Measurements from ENCODE around the gene COX7A2.

The COX7A2 gene

DNA sequence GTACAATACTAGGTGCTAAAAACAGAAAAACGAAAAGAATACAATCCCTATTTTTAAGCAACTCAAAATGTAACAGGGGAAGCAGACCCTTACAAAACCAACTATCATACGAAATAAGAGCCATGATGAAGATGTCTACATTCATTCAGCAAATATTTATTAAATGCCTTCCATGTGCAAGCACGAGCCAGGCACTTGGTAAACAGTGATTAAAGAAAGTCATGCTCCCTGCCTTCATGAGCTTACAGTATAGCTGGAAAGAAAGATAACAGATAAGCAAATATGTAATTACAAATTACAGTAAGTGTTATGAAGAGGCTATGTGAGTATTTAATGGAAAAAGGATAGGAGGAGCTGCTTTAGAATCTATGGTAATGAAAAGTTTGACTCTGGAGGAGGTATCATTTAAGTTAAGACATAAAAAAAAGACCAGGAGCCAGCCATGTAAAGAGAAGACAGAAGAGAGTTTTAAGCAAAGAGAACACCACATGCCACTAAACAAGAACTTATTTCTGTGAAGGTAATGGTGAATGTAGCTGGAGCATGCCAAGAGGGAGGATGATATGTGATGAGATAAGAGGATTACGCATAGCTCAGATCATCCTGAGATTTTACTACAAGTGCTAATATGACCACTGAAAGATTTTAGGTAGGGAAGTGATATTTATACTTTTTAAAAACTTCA lies 19.3 kb upstream of the COX7A2 start:
- no peaks in the 10 kb centered on the region for H3K27me3 ChIP-seq (ENCODE audit: insufficient read depth, low read length, poor library complexity)
- peaks cover 31% of the 10 kb centered on the region for H3K79me2 ChIP-seq (ENCODE audit: insufficient read depth, low read length)
- TF ChIP-seq, protein P1, sequence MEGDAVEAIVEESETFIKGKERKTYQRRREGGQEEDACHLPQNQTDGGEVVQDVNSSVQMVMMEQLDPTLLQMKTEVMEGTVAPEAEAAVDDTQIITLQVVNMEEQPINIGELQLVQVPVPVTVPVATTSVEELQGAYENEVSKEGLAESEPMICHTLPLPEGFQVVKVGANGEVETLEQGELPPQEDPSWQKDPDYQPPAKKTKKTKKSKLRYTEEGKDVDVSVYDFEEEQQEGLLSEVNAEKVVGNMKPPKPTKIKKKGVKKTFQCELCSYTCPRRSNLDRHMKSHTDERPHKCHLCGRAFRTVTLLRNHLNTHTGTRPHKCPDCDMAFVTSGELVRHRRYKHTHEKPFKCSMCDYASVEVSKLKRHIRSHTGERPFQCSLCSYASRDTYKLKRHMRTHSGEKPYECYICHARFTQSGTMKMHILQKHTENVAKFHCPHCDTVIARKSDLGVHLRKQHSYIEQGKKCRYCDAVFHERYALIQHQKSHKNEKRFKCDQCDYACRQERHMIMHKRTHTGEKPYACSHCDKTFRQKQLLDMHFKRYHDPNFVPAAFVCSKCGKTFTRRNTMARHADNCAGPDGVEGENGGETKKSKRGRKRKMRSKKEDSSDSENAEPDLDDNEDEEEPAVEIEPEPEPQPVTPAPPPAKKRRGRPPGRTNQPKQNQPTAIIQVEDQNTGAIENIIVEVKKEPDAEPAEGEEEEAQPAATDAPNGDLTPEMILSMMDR (IDR thresholded peaks at IDR 0.05; ENCODE audit: borderline replicate concordance, extremely low read depth, low read length, poor library complexity, severe bottlenecking) = no peak
- no peak for TF ChIP-seq EZH2 (IDR thresholded peaks at IDR 0.05; ENCODE audit: borderline replicate concordance, low read depth, low read length, severe bottlenecking)
- no peak overlapping the region for H3K9ac ChIP-seq (ENCODE audit: low read depth, low read length)
- no peak for DNase-seq
- peaks cover 5% of the 10 kb centered on the region; the same call in 1 of the 2 replicates for H4K20me1 ChIP-seq (ENCODE audit: insufficient read depth, low read length)
- H3K4me2 ChIP-seq (ENCODE audit: insufficient read depth, low read length) = no peak overlapping the region
- no peaks in the 10 kb centered on the region for H3K4me1 ChIP-seq (ENCODE audit: insufficient read depth, low read length)
- no peak overlapping the region for H3K4me3 ChIP-seq (ENCODE audit: low read depth in 1 of 2, low read length in 2 of 2)
- no peak overlapping the region for H2AFZ ChIP-seq (ENCODE audit: low read depth, low read length)
- no peak overlapping the region for H3K27ac ChIP-seq (ENCODE audit: low read length)
- H3K9me3 ChIP-seq (ENCODE audit: insufficient read depth, low read length, severe bottlenecking) = no peaks in the 10 kb centered on the region
- H3K36me3 ChIP-seq (ENCODE audit: insufficient read depth, low read length) = peaks cover 66% of the 10 kb centered on the region
- ATAC-seq (ENCODE audit: insufficient read depth, low read depth) = no peak

DNA sequence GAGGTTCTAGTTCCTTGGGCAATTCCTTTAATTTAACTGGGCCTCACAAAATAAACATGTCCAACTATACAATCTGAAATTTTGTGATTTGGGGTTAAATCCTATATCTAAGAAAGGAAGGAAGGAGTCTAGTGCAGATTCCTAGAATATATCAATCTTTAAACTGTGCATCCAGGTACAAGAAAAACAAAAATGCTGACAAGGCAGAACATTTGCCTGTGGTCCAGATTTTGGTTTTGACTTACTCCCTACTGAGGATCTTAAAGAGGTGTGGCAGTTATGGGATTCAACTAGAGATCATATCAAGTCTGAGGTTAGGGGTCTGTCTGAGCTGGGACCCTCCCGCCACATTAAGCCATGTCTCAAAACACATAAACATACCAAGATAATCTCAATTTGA lies 17.7 kb upstream of the COX7A2 start:
- Histone ChIP-seq H4K20me1 (ENCODE audit: insufficient read depth, low read length) (peaks cover 5% of the 10 kb centered on the region; the same call in 1 of the 2 replicates), H3K4me2 (ENCODE audit: insufficient read depth, low read length) (no peak overlapping the region), H3K9ac (ENCODE audit: low read depth, low read length) (no peak overlapping the region), H3K27ac (ENCODE audit: low read length) (no peak overlapping the region), H3K79me2 (ENCODE audit: insufficient read depth, low read length) (peaks cover 18% of the 10 kb centered on the region), H2AFZ (ENCODE audit: low read depth, low read length) (no peak overlapping the region), H3K4me1 (ENCODE audit: insufficient read depth, low read length) (no peaks in the 10 kb centered on the region), H3K36me3 (ENCODE audit: insufficient read depth, low read length) (peaks cover 81% of the 10 kb centered on the region), H3K9me3 (ENCODE audit: insufficient read depth, low read length, severe bottlenecking) (no peaks in the 10 kb centered on the region), H3K27me3 (ENCODE audit: insufficient read depth, low read length, poor library complexity) (no peaks in the 10 kb centered on the region), H3K4me3 (ENCODE audit: low read depth in 1 of 2, low read length in 2 of 2) (no peak overlapping the region)
- ATAC-seq (ENCODE audit: insufficient read depth, low read depth) = no peak
- no peak for DNase-seq
- no peak for TF ChIP-seq EZH2 (IDR thresholded peaks at IDR 0.05; ENCODE audit: borderline replicate concordance, low read depth, low read length, severe bottlenecking)
- TF ChIP-seq, protein P1 (IDR thresholded peaks at IDR 0.05; ENCODE audit: borderline replicate concordance, extremely low read depth, low read length, poor library complexity, severe bottlenecking) = no peak

DNA sequence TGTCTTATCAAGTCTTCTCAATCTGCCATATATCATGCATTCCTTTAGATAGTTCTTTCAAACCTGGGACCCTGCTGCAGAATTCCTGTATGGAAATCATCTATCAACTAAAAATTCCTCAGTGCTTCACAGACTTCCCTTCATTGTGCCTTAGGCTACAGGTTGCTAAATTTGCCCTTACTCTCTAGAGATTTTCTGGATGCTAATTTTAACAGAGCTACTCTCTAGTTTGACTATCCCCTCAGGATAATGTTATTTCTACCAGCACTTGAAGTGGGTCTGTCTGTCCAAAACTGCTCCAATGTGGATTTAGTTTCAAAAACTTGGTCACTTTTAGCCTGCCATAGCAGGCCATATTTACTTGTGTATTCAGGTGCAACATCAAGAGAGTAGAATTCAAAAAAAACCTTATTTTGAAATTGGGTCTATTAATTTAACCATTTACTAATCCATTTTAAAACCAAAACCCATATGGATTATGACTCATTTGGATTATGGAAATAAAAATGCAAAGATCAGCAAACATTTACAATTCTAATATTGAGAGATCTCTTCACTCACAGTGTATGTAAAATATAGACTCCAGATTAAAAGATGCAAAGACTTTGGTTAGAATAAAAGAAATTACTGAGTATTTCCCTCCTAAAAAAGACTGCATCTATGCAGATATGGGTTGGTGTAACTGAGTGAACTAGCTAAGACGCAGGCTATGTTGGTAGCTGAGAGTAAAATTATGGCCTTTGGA lies 13.9 kb upstream of the COX7A2 start:
- TF ChIP-seq, protein P1 (IDR thresholded peaks at IDR 0.05; ENCODE audit: borderline replicate concordance, extremely low read depth, low read length, poor library complexity, severe bottlenecking) = no peak
- H3K27ac ChIP-seq (ENCODE audit: low read length) = no peak overlapping the region

More for the DNA sequence above, 13.9 kb upstream of the COX7A2 start:
- no peak for ATAC-seq (ENCODE audit: insufficient read depth, low read depth)
- Histone ChIP-seq H3K36me3 (ENCODE audit: insufficient read depth, low read length) (peaks cover 68% of the 10 kb centered on the region), H2AFZ (ENCODE audit: low read depth, low read length) (no peak overlapping the region), H3K9ac (ENCODE audit: low read depth, low read length) (no peak overlapping the region), H3K4me2 (ENCODE audit: insufficient read depth, low read length) (no peak overlapping the region), H3K27me3 (ENCODE audit: insufficient read depth, low read length, poor library complexity) (no peaks in the 10 kb centered on the region), H3K9me3 (ENCODE audit: insufficient read depth, low read length, severe bottlenecking) (no peaks in the 10 kb centered on the region), H3K4me1 (ENCODE audit: insufficient read depth, low read length) (no peaks in the 10 kb centered on the region), H3K79me2 (ENCODE audit: insufficient read depth, low read length) (no peaks in the 10 kb centered on the region), H4K20me1 (ENCODE audit: insufficient read depth, low read length) (peaks cover 5% of the 10 kb centered on the region; the same call in 1 of the 2 replicates), H3K4me3 (ENCODE audit: low read depth in 1 of 2, low read length in 2 of 2) (no peak overlapping the region)
- no peak for DNase-seq
